Mucosa of descending colon (tissue), 3 donors: Measurements from ENCODE around the gene IHH. TPM values are rescaled to one million over a fixed set of nuclear protein-coding genes. Genes with fewer than 3 reads are reported as not detected.

Experiments used
- ATAC-seq: fragments of 200-7000 bp; cut with Tn5 transposase; one replicate; pipeline ENCODE4 v1.9.1; 2020; ENCODE audit warnings: mild to moderate bottlenecking, moderate library complexity
- DNase-seq, 3 donors: peaks; one replicate each; pipeline ENCODE4 v3.0.0-alpha.2; 2020
- H3K36me3 ChIP-seq: fragments of 200-600 bp; one replicate; pipeline ENCODE4 v1.8.0; 2021; ENCODE audit warnings: low read depth, mild to moderate bottlenecking
- H3K4me1 ChIP-seq: fragments of 200-600 bp; one replicate; pipeline ENCODE4 v1.8.0; 2021; ENCODE audit warnings: low read depth, mild to moderate bottlenecking
- H3K4me3 ChIP-seq: fragments of 200-600 bp; one replicate; pipeline ENCODE4 v1.8.0; 2021; ENCODE audit warnings: mild to moderate bottlenecking
- H3K9me3 ChIP-seq: fragments of 200-600 bp; one replicate; pipeline ENCODE4 v1.8.0; 2021; ENCODE audit warnings: mild to moderate bottlenecking
- CTCF ChIP-seq: fragments of 200-600 bp; IDR thresholded peaks from one replicate; pipeline ENCODE4 v1.8.0; 2022; ENCODE audit warnings: antibody characterized with exemption, mild to moderate bottlenecking
- intact Hi-C, 2 donors: fragments of 100-400 bp; cut with DNase I in 1 of 2; cut with micrococcal nuclease in 1 of 2; formaldehyde crosslinking; loops; one replicate each; pipeline versions ENCODE4 v1.11.0 to v1.11.1; 2022; cut with DNase I, micrococcal nuclease
- long read RNA-seq, 2 donors: library from polyadenylated mRNA; unstranded; transcript quantifications; one replicate each; pipeline ENCODE4 v2.0.0, GENCODE V29; 2019 to 2021
- total RNA-seq, 3 donors: library from RNA; stranded (reverse); fragmentation: NEBNext Ultra II Directional in 2 of 3; extraction: Animal tissue kit (Norgen Biotek cat#: 25700) in 2 of 3; gene quantifications; one replicate each; pipeline versions ENCODE4 v1.2.1 to v1.2.4, GENCODE V29; 2021 to 2023
- donor health status: DM: no; HTN: no; CAD: no; lungs with moderate emphysema.
- donor health status: DM: no; HTN: no; CAD: no.
- donor health status: DM: no; HTN: yes; CAD: no.

The IHH gene
- total RNA-seq, result 10 to 100 TPM; 31.0 to 91.2 (median 57.6) TPM
- long read RNA-seq, donor 1, transcript IHH-201 (3 exons, 2,023 nt), result major isoform, 59 of 76 reads
- long read RNA-seq, donor 1, partial matches to known transcripts, result 7 of 76 reads
- long read RNA-seq, donor 1, other reads (novel, unspliced or antisense), result 10 of 76 reads
- long read RNA-seq, donor 2, partial matches to known transcripts, result 0 of 5 reads
- long read RNA-seq, donor 2, other reads (novel, unspliced or antisense), result 4 of 5 reads

GRCh38 chr2:219060821-219061791 is at the start of gene IHH:
TSS of gene IHH (minus strand) at chr2:219060921. CDS start at chr2:219060467, 454 bp downstream.
- Histone ChIP-seq H3K4me3 (peak within 1 kb of the TSS; percentile 58), H3K4me1 (peaks cover 30% of the 10 kb centered on the region), H3K36me3 (no peaks in the 10 kb centered on the region), H3K9me3 (no peaks in the 10 kb centered on the region)
- peak; percentile 82 for ATAC-seq
- peak; percentile 86 to 93 (median 90) for DNase-seq
- TF ChIP-seq CTCF, result no peak
- intact Hi-C loops, result no loop called here

- intact Hi-C loops, result no loop called here
- DNase-seq (peak; percentile 76 to 89 (median 79)), ATAC-seq (peak; percentile 77)
- peaks cover 46% of the 10 kb centered on the region for H3K4me1 ChIP-seq
- no peaks in the 10 kb centered on the region for H3K9me3 ChIP-seq
- no peak overlapping the region for H3K4me3 ChIP-seq
- no peak for TF ChIP-seq CTCF
- H3K36me3 ChIP-seq, result no peaks in the 10 kb centered on the region
Measured at GRCh38 chr2:219109471-219109870, 48.8 kb upstream of the IHH start.

DNA sequence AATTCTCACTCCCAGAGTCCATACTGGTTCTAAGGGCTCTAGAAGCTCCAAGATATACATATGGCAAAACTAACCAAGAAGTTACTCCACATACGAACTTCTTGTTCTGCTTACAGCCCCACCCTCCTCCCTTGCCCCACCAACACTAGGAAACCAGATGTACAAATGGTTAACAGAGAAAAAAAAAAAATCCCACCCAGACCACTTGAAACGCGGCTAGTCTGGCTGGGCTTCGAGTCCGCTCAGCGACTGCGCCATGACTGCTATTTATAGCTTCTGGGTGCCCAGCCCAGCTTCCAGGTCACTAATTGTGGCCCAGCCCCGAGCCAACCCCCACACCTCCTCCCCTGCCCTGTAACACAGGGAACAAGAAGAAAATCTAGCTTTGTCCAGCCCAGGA is 47.0 kb upstream of the IHH start:
- Histone ChIP-seq H3K4me1 (peaks cover 41% of the 10 kb centered on the region), H3K4me3 (no peak overlapping the region), H3K9me3 (no peaks in the 10 kb centered on the region), H3K36me3 (no peaks in the 10 kb centered on the region)
- intact Hi-C loops, result no loop called here
- no peak for TF ChIP-seq CTCF
- peak; percentile 63 to 73 (median 64) for DNase-seq
- peak; percentile 49 for ATAC-seq

DNA sequence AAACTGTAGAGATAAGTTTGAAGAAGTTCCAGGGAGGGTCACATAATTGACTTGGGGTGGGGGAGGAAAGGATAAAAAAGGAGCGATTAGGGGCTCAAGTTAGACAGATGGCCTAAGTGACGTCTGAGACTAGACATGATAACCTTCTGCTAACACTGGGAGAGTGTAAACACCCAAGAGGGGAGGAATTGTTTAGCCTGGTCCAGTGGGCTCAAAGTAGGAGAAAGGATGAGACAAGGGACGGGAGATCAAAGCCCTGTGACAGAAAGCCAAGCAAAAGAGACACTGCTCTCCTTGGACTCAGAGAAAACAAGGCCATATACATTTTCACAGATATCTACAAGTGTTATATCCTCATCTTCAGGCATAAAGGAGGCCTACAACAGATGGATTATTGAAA is 45.5 kb upstream of the IHH start:
- Histone ChIP-seq H3K4me1 (peaks cover 36% of the 10 kb centered on the region), H3K4me3 (no peak overlapping the region), H3K9me3 (no peaks in the 10 kb centered on the region), H3K36me3 (no peaks in the 10 kb centered on the region)
- no peak for DNase-seq
- no peak for TF ChIP-seq CTCF
- ATAC-seq, result no peak
- intact Hi-C loops, result no loop called here

DNA sequence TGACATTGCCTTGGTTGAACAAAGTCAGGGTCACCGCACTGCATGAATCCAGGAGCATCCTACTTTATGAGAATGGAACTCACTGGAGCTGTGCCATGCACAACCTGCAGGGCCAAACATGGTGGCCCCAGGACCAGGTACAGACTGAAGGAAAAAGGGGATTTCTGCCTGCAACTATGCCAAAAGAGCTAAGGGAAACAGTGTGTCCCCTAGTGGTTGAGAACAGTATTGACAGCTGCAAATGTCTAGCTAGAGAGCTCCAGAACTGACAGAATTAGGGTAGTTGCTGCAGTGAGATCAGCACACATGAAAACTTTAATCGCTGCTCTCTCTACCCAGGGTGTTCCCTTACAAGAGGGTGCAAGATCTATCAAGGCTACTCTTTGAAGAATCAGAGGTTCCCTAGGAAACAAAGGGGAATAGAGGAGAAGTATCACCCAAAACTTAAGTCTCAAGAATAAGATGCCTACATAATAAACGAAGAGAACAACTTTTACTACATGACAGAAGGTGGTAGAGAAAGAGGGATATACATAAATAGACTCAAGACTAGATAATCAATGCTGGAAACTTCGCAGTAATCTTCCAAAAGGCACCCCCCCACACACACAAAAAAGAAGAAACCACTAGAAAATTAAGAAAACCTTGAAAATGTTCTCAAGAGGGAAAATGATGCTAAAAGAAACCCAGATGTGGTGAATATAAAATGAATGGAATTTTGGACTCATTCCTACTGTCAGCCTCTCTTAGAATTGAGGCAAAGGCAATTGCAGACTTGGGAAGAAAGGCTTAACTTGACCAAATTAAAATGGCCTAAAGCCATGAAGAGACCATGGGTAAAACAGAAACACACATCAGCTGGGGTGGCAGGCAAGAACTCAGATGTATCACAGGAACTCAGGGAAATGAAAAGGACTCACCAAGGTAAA is 43.6 kb upstream of the IHH start:
- H3K36me3 ChIP-seq, result no peaks in the 10 kb centered on the region
- H3K9me3 ChIP-seq, result no peaks in the 10 kb centered on the region
- intact Hi-C loops, result no loop called here
- ATAC-seq (peak; percentile 73), DNase-seq (no peak)
- H3K4me3 ChIP-seq, result no peak overlapping the region
- peaks cover 21% of the 10 kb centered on the region for H3K4me1 ChIP-seq
- peak; percentile 65 for TF ChIP-seq CTCF
